ENCODE results near the gene ODF4.

GRCh38 chr17:8320262-8320661, 19.4 kb upstream of the ODF4 start:
- TF ChIP-seq POLR2A (IDR thresholded peaks at IDR 0.05) (no peak), CTCF (IDR thresholded peaks at IDR 0.05 in 4 of 5, conservative IDR thresholded peaks at IDR 0.05 in 1 of 5) (no peak)

All from gastrocnemius medialis (tissue), 4 donors.